BLaER1 treated with 17β-estradiol and CSF1 and Interleukin-3, amounts not matched to agents 10 nM and 100 nM (cell line): ENCODE data around the gene WDR74.
"Not testable (repeated sequence)": the region's sequence is repeated elsewhere in the genome, so short reads cannot be mapped to it uniquely, and the experiment has no call there.

ENCODE experiments used
- H3K27ac ChIP-seq, 11 experiments: shearing (Covaris generic); formaldehyde crosslinking; 2 replicates each; pipeline ENCODE4 v1.8.1; 2022
- H3K27me3 ChIP-seq, 11 experiments: shearing (Covaris generic); formaldehyde crosslinking; 2 replicates each; pipeline ENCODE4 v1.8.1; 2022
- H3K36me3 ChIP-seq, 11 experiments: shearing (Covaris generic); formaldehyde crosslinking; 2 replicates each; pipeline ENCODE4 v1.8.1; 2022
- H3K4me1 ChIP-seq, 10 experiments: shearing (Covaris generic); formaldehyde crosslinking; 2 replicates each; pipeline ENCODE4 v1.8.1; 2022
- H3K4me2 ChIP-seq, 11 experiments: shearing (Covaris generic); formaldehyde crosslinking; 2 replicates each; pipeline ENCODE4 v1.8.1; 2022
- H3K4me3 ChIP-seq, 10 experiments: shearing (Covaris generic); formaldehyde crosslinking; 2 replicates each; pipeline ENCODE4 v1.8.1; 2022
- H3K9ac ChIP-seq, 11 experiments: shearing (Covaris generic); formaldehyde crosslinking; 2 replicates each; pipeline ENCODE4 v1.8.1; 2022
- H3K9me3 ChIP-seq, 11 experiments: shearing (Covaris generic); formaldehyde crosslinking; replicated peaks in 1 of 11; 2 replicates each; pipeline ENCODE4 v1.8.1; 2022
- H4K20me1 ChIP-seq, 11 experiments: shearing (Covaris generic); formaldehyde crosslinking; 2 replicates each; pipeline ENCODE4 v1.8.1; 2022
- Cebpa-rat ChIP-seq, 11 experiments: shearing (Covaris generic); IDR thresholded peaks; 2 replicates each; pipeline ENCODE4 v1.8.1; 2022

WDR74 gene

DNA sequence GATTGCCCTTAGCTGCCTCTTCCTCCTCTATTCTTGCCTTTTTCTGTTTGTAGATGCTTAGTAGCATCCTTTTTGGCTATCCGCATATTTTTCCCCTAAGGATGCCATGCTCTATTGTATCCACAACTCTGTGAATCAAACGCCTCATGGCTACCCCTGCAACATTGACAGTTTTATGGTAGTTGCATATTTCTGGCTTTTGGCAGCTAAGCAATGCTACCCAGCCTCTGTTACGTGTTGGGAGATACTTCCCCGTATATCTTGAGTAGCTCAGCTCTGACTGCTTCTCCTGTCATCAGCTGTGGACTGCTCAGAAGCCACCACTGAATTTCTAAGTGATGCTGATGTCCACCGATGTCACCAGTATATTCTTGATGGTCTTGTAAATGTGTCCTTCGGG, 26.2 kb upstream of the WDR74 start:
- Histone ChIP-seq H4K20me1 (peaks cover 0 to 43% (median 16%) of the 10 kb centered on the region in 11 experiments; a peak in 11 of 22 replicates), H3K9me3 (no peaks in the 10 kb centered on the region), H3K4me1 (peaks cover 19 to 40% (median 28%) of the 10 kb centered on the region in 10 experiments), H3K4me3 (no peak overlapping the region), H3K27ac (no peak overlapping the region), H3K4me2 (peak overlapping the region in 2 of 11 experiments; percentile 9 to 37; a peak in 2 of 22 replicates), H3K36me3 (peaks cover 0 to 65% (median 28%) of the 10 kb centered on the region in 11 experiments; a peak in 12 of 22 replicates), H3K9ac (peak overlapping the region in 1 of 11 experiments; percentile 5; a peak in 1 of 22 replicates), H3K27me3 (no peaks in the 10 kb centered on the region)
- no peak for TF ChIP-seq Cebpa-rat (IDR thresholded peaks at IDR 0.05)

DNA sequence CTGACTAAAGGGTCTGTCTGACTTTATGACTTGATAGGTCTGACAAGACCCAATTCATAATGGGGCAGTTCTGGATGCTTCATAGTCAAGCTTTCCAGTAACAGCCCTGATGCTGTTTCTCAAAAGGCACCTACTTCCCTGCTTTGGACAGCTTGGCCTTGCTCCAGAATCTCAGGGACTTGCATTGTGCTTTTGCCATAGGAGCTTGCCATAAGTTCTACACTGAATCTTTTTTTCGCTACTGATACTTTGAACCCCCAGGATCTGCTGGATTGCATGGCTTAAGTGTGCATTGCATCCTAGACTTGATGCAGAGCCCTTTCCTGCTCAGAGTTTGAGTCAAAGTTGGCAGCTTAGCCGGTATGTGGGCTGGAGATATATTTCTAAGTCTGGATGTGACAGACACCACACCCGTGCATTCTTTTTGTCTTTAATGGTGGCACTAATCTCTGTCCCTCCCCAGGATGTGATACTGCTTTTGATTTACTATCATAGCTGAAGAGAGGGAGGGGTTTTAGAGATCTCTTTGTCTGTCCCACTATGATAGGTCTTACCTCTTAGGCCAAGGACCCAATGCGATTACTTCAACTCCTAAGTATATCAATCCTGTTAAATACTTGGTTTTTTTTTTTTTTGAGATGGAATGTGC, 24.4 kb upstream of the WDR74 start:
- Histone ChIP-seq H3K4me3 (no peak overlapping the region), H3K27ac (no peak overlapping the region), H3K36me3 (peaks cover 0 to 54% (median 22%) of the 10 kb centered on the region in 11 experiments; a peak in 10 of 22 replicates), H3K4me2 (0 out of 22 replicates have a peak overlapping the region, but pooled peaks of 1 of the 11 experiments have one; percentile 3), H3K9me3 (no peaks in the 10 kb centered on the region), H4K20me1 (peaks cover 0 to 43% (median 16%) of the 10 kb centered on the region in 11 experiments; a peak in 11 of 22 replicates), H3K9ac (peak overlapping the region in 5 of 11 experiments; percentile 3 to 38 (median 26); a peak in 3 of 22 replicates), H3K4me1 (peaks cover 23 to 50% (median 37%) of the 10 kb centered on the region in 10 experiments), H3K27me3 (no peaks in the 10 kb centered on the region)
- TF ChIP-seq Cebpa-rat (IDR thresholded peaks at IDR 0.05): no peak

DNA sequence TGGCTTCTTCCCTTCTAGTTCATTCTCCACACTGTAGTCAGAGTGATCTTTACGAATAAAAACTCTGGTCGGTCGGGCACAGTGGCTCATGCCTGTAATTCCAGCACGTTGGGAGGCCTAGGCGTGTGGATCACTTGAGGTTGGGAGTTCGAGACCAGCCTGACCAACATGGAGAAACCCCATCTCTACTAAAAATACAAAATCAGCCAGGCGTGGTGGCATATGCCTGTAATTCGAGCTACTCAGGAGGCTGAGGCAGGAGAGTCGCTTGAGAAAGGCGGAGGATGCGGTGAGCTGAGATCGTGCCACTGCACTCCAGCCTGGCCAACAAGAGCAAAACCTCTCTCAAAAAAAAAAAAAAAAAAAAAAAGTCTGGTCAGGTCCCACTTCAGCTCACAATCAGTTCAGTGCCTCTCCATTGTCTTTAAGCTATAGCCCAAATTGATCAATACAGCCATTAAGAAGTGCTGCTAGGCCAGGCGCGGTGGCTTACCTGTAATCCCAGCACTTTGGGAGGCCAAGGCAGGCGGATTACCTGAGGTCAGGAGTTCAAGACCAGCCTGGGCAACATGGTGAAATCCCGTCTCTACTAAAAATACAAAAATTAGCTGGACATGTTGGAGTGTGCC, 22.3 kb upstream of the WDR74 start:
- Histone ChIP-seq H3K4me2 (peak overlapping the region in 9 of 11 experiments; percentile 5 to 70 (median 56); a peak in 16 of 22 replicates), H3K27ac (peak overlapping the region in 9 of 11 experiments; percentile 0 to 57 (median 40); a peak in 13 of 22 replicates), H3K4me1 (peaks cover 41 to 69% (median 56%) of the 10 kb centered on the region in 10 experiments), H3K9ac (peak overlapping the region in 10 of 11 experiments; percentile 1 to 59 (median 50); a peak in 15 of 22 replicates), H3K36me3 (peaks cover 0 to 41% (median 8%) of the 10 kb centered on the region in 11 experiments; a peak in 10 of 22 replicates), H4K20me1 (peaks cover 0 to 43% (median 16%) of the 10 kb centered on the region in 11 experiments; a peak in 11 of 22 replicates)
- not testable (repeated sequence) for H3K4me3 ChIP-seq, H3K9me3 ChIP-seq, H3K27me3 ChIP-seq

DNA sequence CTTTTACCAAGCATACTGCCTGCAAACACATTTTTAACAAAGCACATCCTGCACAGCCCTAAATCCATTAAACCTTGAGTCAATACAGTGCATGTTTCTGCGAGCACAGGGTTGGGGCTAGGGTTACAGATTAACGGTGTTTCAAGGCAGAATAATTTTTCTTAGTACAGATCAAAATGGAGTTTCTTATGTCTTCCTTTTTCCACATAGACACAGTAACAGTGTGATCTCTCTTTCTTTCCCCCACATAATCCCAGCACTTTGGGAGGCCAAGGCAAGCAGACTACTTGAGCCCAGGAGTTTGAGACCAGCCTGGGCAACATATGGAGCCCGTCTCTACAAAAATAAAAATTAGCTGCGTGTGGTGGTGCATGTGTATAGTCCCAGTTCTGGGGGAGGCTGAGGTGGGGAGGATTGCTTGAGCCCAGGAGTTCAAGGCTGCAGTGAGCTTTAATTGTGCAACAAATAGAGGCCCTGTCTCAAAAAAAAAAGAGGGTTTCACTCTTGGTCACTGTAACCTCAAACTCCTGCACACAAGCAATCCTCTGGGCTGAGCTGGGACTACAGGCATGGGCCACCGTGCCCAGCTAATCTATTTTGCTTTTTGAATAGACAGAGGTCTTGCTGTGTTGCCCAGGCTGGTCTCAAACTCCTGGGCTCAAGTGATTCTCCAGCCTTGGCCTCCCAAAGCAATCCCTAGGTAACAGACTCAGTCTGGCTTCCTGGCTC, 21.6 kb upstream of the WDR74 start:
- Histone ChIP-seq H3K9me3 (no peaks in the 10 kb centered on the region), H3K36me3 (peaks cover 0 to 35% (median 3%) of the 10 kb centered on the region in 11 experiments; a peak in 9 of 22 replicates), H4K20me1 (peaks cover 0 to 36% (median 16%) of the 10 kb centered on the region in 11 experiments; a peak in 11 of 22 replicates), H3K27me3 (no peaks in the 10 kb centered on the region), H3K27ac (peak overlapping the region in 9 of 11 experiments; percentile 0 to 57 (median 40); a peak in 12 of 22 replicates), H3K4me3 (no peak overlapping the region), H3K4me1 (peaks cover 42 to 70% (median 56%) of the 10 kb centered on the region in 10 experiments), H3K4me2 (peak overlapping the region in 9 of 11 experiments; percentile 8 to 70 (median 56); a peak in 17 of 22 replicates), H3K9ac (peak overlapping the region; percentile 1 to 59 (median 50); a peak in 15 of 22 replicates)
- TF ChIP-seq Cebpa-rat (IDR thresholded peaks at IDR 0.05): peak in 2 of 11 experiments; percentile 13 to 69; a peak in 2 of 22 replicates

DNA sequence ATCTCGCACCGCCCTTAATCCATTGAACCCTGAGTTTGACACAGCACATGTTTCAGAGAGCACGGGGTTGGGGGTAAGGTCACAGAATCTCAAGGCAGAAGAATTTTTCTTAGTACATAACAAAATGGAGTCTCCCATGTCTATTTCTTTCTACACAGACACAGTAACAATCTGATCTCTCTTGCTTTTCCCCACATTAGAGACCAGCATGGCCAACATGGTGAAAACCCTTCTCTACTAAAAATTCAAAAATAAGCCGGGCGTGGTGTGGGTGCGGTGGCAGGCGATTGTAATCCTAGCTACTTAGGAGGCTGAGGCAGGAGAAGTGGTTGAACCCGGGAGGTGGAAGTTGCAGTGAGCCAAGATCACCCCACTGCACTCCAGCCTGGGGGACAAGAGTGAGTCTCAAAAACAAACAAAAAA, 19.9 kb upstream of the WDR74 start:
- Histone ChIP-seq H3K27ac (peak overlapping the region in 2 of 11 experiments; percentile 17 to 21; a peak in 3 of 22 replicates), H3K4me2 (peak overlapping the region in 7 of 11 experiments; percentile 5 to 52 (median 28); a peak in 5 of 22 replicates), H3K4me1 (peaks cover 35 to 62% (median 55%) of the 10 kb centered on the region in 10 experiments), H3K36me3 (peaks cover 7 to 36% (median 14%) of the 10 kb centered on the region in 11 experiments), H3K9ac (peak overlapping the region in 7 of 11 experiments; percentile 3 to 45 (median 22); a peak in 7 of 22 replicates), H4K20me1 (peaks cover 11 to 34% (median 23%) of the 10 kb centered on the region in 11 experiments; a peak in 20 of 22 replicates)
- not testable (repeated sequence) for H3K9me3 ChIP-seq, H3K27me3 ChIP-seq, H3K4me3 ChIP-seq

DNA sequence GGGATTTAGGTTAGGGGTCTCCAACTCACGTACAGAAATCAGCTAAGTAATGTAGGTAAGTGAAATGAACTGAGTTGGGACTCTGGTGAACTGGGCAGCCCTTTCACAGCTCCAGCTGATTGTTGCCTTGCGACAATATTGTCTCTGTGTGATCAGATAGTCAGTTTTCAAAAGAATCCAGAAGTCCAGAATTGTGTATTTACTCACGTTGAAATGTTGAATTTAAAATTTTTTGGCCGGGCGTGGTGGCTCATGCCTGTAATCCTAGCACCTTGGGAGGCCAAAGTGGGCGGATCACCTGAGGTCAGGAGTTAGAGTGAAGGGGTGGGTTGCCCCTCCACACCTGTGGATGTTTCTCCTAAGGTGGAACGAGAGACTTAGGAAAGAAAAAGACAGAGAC, 18.8 kb upstream of the WDR74 start:
- TF ChIP-seq Cebpa-rat (IDR thresholded peaks at IDR 0.05): no peak
- Histone ChIP-seq H3K4me3 (peak overlapping the region in 8 of 10 experiments; percentile 84 to 96 (median 89); a peak in 9 of 20 replicates), H3K9ac (peak overlapping the region in 10 of 11 experiments; percentile 42 to 98 (median 94); a peak in 16 of 22 replicates), H3K9me3 (no peaks in the 10 kb centered on the region; a peak in 2 of 22 replicates), H3K27ac (peak overlapping the region in 6 of 11 experiments; percentile 3 to 98 (median 88); a peak in 7 of 22 replicates), H3K4me2 (peak overlapping the region; percentile 82 to 97 (median 92)), H3K4me1 (peaks cover 46 to 68% (median 61%) of the 10 kb centered on the region in 10 experiments), H3K36me3 (peaks cover 18 to 36% (median 21%) of the 10 kb centered on the region in 11 experiments), H4K20me1 (peaks cover 22 to 39% (median 27%) of the 10 kb centered on the region in 11 experiments), H3K27me3 (no peaks in the 10 kb centered on the region)

DNA sequence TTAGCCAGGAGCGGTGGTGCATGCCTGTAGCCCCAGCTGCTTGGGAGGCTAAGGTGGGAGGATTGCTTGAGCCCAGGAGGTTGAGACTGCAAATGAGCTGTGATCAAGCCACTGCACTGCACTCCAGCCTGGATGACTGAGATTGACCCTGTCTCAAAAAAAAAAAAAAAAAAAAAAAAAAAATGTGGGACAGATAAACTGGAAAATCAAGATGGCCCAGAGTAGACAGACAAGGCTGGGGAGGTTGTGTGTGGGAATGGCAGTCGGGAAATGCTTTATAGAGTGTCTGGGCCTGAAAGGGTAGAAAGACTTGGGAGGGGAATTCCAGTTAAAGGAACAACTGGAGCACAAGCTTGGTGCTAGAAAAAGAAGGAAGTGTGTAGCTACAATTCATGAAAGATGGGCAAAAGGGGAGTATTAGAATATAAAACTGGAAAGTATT, 18.2 kb upstream of the WDR74 start:
- peaks cover 25 to 39% (median 27%) of the 10 kb centered on the region in 11 experiments for H3K36me3 ChIP-seq
- H3K27ac ChIP-seq: peak overlapping the region; percentile 3 to 98 (median 94); a peak in 18 of 22 replicates
- H3K4me3 ChIP-seq: peak overlapping the region; percentile 82 to 96 (median 89); a peak in 18 of 20 replicates
- TF ChIP-seq Cebpa-rat (IDR thresholded peaks at IDR 0.05): no peak
- no peaks in the 10 kb centered on the region for H3K27me3 ChIP-seq
- peak overlapping the region in 10 of 11 experiments; percentile 86 to 99 (median 96); a peak in 17 of 22 replicates for H3K9ac ChIP-seq
- H3K4me2 ChIP-seq: peak overlapping the region; percentile 82 to 97 (median 92)
- peaks cover 52 to 69% (median 63%) of the 10 kb centered on the region in 10 experiments for H3K4me1 ChIP-seq
- H4K20me1 ChIP-seq: peaks cover 26 to 40% (median 30%) of the 10 kb centered on the region in 11 experiments
- H3K9me3 ChIP-seq: no peaks in the 10 kb centered on the region; a peak in 2 of 22 replicates
